OCI-M2 (cell line): Measurements from ENCODE around the gene MAP3K10.
"Not testable (repeated sequence)": the region's sequence is repeated elsewhere in the genome, so short reads cannot be mapped to it uniquely, and the experiment has no call there.

Experiments
- DNase-seq: peaks from one replicate; lab custom pipeline; 2025; ENCODE audit not compliant: unreplicated experiment; lab: John Stamatoyannopoulos, UW

Gene MAP3K10

GRCh38 chr19:40190891-40191835 lies at the start of gene MAP3K10:
MAP3K10 (plus strand) TSS chr19:40191426; CDS start chr19:40192032, 606 bp downstream.
- DNase-seq = no peak

GRCh38 chr19:40141551-40141950 lies 49.7 kb upstream of the MAP3K10 start:
- no peak for DNase-seq

GRCh38 chr19:40143612-40144011 lies 47.6 kb upstream of the MAP3K10 start:
- DNase-seq = no peak

- no peak for DNase-seq
Observed at GRCh38 chr19:40144151-40144550, 47.1 kb upstream of the MAP3K10 start.

- no peak for DNase-seq
Observed at GRCh38 chr19:40144947-40145748, 46.1 kb upstream of the MAP3K10 start.

- not testable (repeated sequence) for DNase-seq
Observed at GRCh38 chr19:40145749-40146029, 45.5 kb upstream of the MAP3K10 start.

GRCh38 chr19:40147338-40147692 lies 43.9 kb upstream of the MAP3K10 start:
- no peak for DNase-seq

GRCh38 chr19:40147693-40148347 lies 43.4 kb upstream of the MAP3K10 start:
- DNase-seq = no peak

GRCh38 chr19:40149501-40149900 lies 41.7 kb upstream of the MAP3K10 start:
- DNase-seq = no peak

- no peak for DNase-seq
Observed at GRCh38 chr19:40150170-40150569, 41.1 kb upstream of the MAP3K10 start.

GRCh38 chr19:40154121-40154680 lies 37.0 kb upstream of the MAP3K10 start:
- DNase-seq = no peak

- no peak for DNase-seq
Observed at GRCh38 chr19:40155749-40156265, 35.4 kb upstream of the MAP3K10 start.

GRCh38 chr19:40157059-40157458 lies 34.2 kb upstream of the MAP3K10 start:
- DNase-seq = no peak

- DNase-seq = no peak
Observed at GRCh38 chr19:40159744-40160143, 31.5 kb upstream of the MAP3K10 start.

- no peak for DNase-seq
Observed at GRCh38 chr19:40162104-40162503, 29.1 kb upstream of the MAP3K10 start.

GRCh38 chr19:40163541-40164129 lies 27.6 kb upstream of the MAP3K10 start:
- DNase-seq = no peak

GRCh38 chr19:40165362-40165937 lies 25.8 kb upstream of the MAP3K10 start:
- DNase-seq = peak; percentile 36

GRCh38 chr19:40169482-40170302 lies 21.5 kb upstream of the MAP3K10 start:
- DNase-seq = not testable (repeated sequence)

- DNase-seq = not testable (repeated sequence)
Observed at GRCh38 chr19:40170303-40170989, 20.8 kb upstream of the MAP3K10 start.
